ENCODE data around the gene CXorf49.
"Not testable (repeated sequence)": the region's sequence is repeated elsewhere in the genome, so short reads cannot be mapped to it uniquely, and the experiment has no call there.

CXorf49 gene

GRCh38 chrX:71718185-71718584 is at the start of gene CXorf49:
CXorf49 (minus strand) TSS chrX:71718285; CDS start chrX:71718151, 134 bp downstream.
- H3K4me3 ChIP-seq (ENCODE audit: low read depth, low read length); DNase-seq (ENCODE audit: low read depth): not testable (repeated sequence)

GRCh38 chrX:71767134-71767533 is 49.0 kb upstream of the CXorf49 start:
- H3K4me3 ChIP-seq (ENCODE audit: low read depth, low read length); DNase-seq (ENCODE audit: low read depth): not testable (repeated sequence)

- not testable (repeated sequence) for H3K4me3 ChIP-seq (ENCODE audit: low read depth, low read length); DNase-seq (ENCODE audit: low read depth)
Observed at GRCh38 chrX:71765613-71766012, 47.5 kb upstream of the CXorf49 start.

GRCh38 chrX:71764832-71765231 is 46.7 kb upstream of the CXorf49 start:
- H3K4me3 ChIP-seq (ENCODE audit: low read depth, low read length); DNase-seq (ENCODE audit: low read depth): not testable (repeated sequence)

- not testable (repeated sequence) for DNase-seq (ENCODE audit: low read depth); H3K4me3 ChIP-seq (ENCODE audit: low read depth, low read length)
Observed at GRCh38 chrX:71763049-71763448, 45.0 kb upstream of the CXorf49 start, which contains the start of gene CXorf49B. CXorf49B (plus strand) TSS chrX:71763349; CDS start chrX:71763424, 75 bp downstream.

GRCh38 chrX:71760688-71761281 is 42.7 kb upstream of the CXorf49 start:
- DNase-seq (ENCODE audit: low read depth); H3K4me3 ChIP-seq (ENCODE audit: low read depth, low read length): not testable (repeated sequence)

- DNase-seq (ENCODE audit: low read depth); H3K4me3 ChIP-seq (ENCODE audit: low read depth, low read length): not testable (repeated sequence)
Observed at GRCh38 chrX:71720289-71720886, 2.3 kb upstream of the CXorf49 start.

- not testable (repeated sequence) for H3K4me3 ChIP-seq (ENCODE audit: low read depth, low read length); DNase-seq (ENCODE audit: low read depth)
Observed at GRCh38 chrX:71719195-71719594, 1.1 kb upstream of the CXorf49 start.

GRCh38 chrX:71716323-71716722 is 1.8 kb downstream of the CXorf49 start:
- not testable (repeated sequence) for H3K4me3 ChIP-seq (ENCODE audit: low read depth, low read length); DNase-seq (ENCODE audit: low read depth)

- DNase-seq (ENCODE audit: low read depth); H3K4me3 ChIP-seq (ENCODE audit: low read depth, low read length): not testable (repeated sequence)
Observed at GRCh38 chrX:71715551-71715950, 2.5 kb downstream of the CXorf49 start.

GRCh38 chrX:71714064-71714463 is 4.0 kb downstream of the CXorf49 start:
- DNase-seq (ENCODE audit: low read depth); H3K4me3 ChIP-seq (ENCODE audit: low read depth, low read length): not testable (repeated sequence)

GRCh38 chrX:71702853-71703252 is 15.2 kb downstream of the CXorf49 start:
- DNase-seq (ENCODE audit: low read depth); H3K4me3 ChIP-seq (ENCODE audit: low read depth, low read length): not testable (repeated sequence)

GRCh38 chrX:71699023-71699344 is 19.1 kb downstream of the CXorf49 start:
- H3K4me3 ChIP-seq (ENCODE audit: low read depth, low read length); DNase-seq (ENCODE audit: low read depth): not testable (repeated sequence)

- H3K4me3 ChIP-seq (ENCODE audit: low read depth, low read length); DNase-seq (ENCODE audit: low read depth): not testable (repeated sequence)
Observed at GRCh38 chrX:71698299-71699022, 19.6 kb downstream of the CXorf49 start.

- DNase-seq (ENCODE audit: low read depth); H3K4me3 ChIP-seq (ENCODE audit: low read depth, low read length): not testable (repeated sequence)
Observed at GRCh38 chrX:71697466-71698298, 20.4 kb downstream of the CXorf49 start.

- H3K4me3 ChIP-seq (ENCODE audit: low read depth, low read length); DNase-seq (ENCODE audit: low read depth): not testable (repeated sequence)
Observed at GRCh38 chrX:71696641-71697465, 21.2 kb downstream of the CXorf49 start.
